Measurements from ENCODE around the gene CCDC83.
"Not testable (repeated sequence)": the region's sequence is repeated elsewhere in the genome, so short reads cannot be mapped to it uniquely, and the experiment has no call there.

The CCDC83 gene

GRCh38 chr11:85835729-85836128 is 19.5 kb upstream of the CCDC83 start:
- DNase-seq (ENCODE audit: low spot score) = no peak

GRCh38 chr11:85840932-85841331 is 14.3 kb upstream of the CCDC83 start:
- not testable (repeated sequence) for DNase-seq (ENCODE audit: low spot score)

- no peak for DNase-seq (ENCODE audit: low spot score)
Observed at GRCh38 chr11:85843929-85844328, 11.3 kb upstream of the CCDC83 start.

DNA sequence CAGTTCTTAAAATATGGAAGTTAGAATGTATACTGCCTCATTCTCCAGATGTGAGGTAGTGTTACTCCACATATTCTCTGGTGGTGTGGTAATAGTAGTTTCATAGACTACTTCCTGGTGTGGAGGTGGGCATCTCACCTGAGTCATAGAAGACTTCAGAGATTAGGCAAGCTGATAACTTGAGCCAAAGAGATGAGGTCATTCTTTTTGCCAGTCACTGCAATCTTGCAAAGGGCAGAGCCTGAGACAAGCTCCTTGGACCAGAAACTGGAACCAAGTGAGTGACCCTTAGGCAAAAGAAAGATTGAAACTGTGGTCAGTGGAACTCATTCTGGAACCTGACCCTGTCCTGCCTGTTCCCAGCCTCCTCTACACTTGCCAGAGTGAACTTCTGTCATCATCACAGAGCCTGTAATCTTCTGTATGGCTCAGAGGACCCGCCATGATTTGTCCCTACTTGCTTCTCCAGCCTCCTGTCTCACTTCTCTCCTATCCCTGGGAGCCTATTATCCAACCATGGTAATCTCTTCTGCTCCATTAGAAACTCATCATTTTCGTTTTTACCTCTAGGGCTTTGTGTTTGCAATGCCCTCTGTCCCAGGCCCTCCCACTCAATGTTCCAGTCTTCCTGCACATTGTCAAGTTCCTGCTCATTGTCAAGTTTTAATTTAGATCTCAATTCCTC is 10.6 kb upstream of the CCDC83 start:
- no peak for DNase-seq (ENCODE audit: low spot score)

- DNase-seq (ENCODE audit: low spot score) = no peak
Observed at GRCh38 chr11:85845124-85845631, 10.0 kb upstream of the CCDC83 start.

DNA sequence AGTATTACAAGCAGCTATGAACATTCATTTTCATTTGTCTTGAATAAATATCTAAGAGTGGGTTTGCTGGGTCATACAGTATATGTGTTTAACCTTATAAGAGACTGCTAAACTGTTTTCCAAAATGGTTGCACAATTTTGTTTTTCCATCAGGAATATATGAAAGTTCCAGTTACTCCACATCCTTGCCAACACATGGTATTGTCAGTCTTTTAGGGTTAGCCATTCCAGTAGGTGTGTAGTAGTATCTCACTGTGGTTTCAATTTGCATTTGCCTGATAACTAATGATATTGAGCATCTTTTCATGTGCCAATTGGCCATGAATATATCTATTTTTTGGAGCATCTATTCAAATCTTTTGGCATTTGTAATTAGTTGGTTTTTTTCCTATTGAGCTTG is 7.7 kb upstream of the CCDC83 start:
- DNase-seq (ENCODE audit: low spot score) = no peak

- no peak for DNase-seq (ENCODE audit: low spot score)
Observed at GRCh38 chr11:85848006-85848405, 7.2 kb upstream of the CCDC83 start.

DNA sequence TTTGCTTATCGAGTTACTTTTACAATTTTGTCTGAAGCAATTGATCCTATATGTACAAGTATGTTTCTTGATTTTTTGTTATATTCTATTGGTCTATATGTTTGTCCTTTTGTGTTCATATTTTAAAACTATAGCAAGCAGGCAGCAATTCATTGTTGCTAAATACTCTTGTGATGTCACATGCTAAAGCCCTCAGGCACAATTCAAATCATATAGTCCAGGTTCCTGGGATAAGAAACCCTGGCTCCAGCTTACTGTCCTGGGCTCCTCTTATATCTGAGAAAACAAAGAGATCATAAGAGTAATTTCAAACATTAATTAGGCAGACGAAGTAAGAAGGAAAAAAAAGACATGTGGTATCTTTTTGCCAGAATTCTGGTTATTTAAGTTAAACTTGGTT is 6.6 kb upstream of the CCDC83 start:
- DNase-seq (ENCODE audit: low spot score) = no peak

GRCh38 chr11:85852754-85853153 is 2.4 kb upstream of the CCDC83 start:
- DNase-seq (ENCODE audit: low spot score) = not testable (repeated sequence)

DNA sequence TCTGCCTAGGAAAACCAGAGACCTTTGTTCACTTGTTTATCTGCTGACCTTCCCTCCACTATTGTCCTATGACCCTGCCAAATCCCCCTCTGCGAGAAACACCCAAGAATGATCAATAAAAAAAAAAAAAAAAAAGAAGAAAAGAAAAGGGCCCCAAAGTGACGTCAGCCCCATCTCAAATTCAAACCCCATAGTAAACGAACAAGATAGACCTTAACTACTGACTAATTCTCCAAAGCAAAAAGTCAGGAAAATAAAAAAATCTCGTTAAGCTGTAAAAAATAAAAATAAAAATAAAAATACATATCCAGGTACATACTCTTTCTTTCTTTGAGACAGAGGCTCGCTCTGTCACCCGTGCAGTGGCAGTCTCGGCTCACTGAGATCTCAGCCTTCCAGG is 1.6 kb upstream of the CCDC83 start:
- DNase-seq (ENCODE audit: low spot score) = not testable (repeated sequence)

GRCh38 chr11:85854212-85854556 is 999 bp upstream of the CCDC83 start:
- DNase-seq (ENCODE audit: low spot score) = no peak

DNA sequence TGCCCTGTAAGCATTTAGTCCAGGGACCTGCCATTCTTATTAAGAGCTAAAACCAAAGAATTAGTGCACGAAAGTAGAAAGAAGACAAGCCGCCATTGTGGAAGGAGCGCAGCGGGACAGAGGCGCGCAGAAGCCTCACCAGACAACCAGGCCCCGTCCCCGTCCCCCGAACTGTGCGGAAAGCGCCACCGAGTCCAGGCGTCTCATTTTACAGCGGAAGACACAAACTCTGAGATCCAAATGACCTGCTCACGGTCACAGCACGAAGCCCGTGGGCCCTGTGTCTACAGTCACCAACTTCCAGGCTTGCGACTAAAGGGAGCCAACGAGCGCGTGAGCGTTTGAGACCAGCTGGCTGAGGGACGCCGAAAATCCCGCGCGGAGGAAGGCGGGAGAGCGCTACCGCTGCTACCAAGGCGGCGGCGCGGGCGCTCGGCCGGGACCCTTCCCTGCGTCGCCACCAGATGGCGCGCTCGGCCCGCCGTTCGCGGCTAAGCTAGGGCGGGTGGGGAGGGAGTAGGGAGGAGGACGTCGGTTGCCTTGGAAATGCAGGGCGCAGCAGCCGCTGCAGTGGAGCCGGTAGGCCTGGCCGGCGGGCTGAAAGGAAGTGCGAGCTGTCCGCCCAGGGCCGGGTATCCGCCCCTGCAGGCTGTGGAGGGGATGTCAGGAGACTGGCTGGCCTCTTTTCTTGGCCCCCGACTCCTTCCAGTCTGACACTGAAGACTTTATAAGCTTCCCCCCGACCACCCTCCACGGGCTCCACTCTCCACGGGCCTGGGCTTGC is 434 bp upstream of the CCDC83 start:
- peak; percentile 95 for DNase-seq (ENCODE audit: low spot score)

DNA sequence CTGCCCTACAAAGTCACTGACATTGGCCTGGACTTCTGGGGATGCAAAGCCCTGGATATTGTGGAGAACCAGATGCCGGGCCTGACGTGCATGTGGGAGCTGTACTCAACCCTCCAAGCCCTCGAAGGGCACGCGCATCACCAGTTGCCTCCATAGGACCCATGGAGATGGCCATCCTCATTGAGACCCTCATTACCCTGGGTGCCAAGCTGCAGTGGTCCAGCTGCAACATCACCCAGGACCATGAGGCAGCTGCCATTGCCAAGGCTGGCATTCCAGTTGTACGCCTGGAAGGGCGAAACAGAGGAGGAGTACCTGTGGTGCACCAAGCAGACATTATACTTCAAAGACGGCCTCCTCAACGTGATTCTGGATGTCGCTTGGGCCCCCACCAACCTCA is 1.9 kb downstream of the CCDC83 start:
- DNase-seq (ENCODE audit: low spot score) = no peak

DNA sequence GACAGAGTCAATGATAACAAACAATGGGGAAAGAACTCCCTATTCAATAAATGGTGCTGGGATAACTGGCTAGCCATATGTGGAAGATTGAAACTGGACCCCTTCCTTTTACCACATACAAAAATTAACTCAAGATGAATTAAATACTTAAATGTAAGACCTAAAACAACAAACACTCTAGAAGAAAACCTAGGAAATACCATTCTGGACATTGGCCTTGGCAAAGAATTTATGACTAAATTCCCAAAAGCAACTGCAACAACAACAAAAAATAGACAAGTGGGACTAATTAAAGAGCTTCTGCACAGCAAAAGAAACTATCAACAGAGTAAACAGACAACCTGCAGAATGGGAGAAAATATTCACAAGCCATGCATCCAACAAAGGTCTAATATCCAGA is 4.4 kb downstream of the CCDC83 start:
- not testable (repeated sequence) for DNase-seq (ENCODE audit: low spot score)

DNA sequence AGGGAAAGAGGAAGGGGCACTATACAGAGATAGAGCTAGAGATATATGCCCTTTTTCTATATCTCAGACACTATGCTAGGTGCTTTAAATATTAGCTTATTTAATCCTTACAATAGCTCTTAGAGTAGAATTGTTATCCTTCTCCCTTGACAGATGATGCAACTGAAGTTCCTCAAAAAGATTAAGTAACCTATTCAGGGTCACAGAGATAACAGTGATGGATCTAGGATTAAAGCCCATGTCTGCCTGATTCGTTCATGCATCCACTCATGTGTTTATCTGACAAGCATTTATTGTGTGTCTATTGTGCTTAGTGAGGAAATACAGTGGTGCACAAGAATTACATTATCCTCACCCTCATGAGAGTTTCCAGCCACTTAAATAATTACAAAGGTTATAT is 8.7 kb downstream of the CCDC83 start:
- no peak for DNase-seq (ENCODE audit: low spot score)

DNA sequence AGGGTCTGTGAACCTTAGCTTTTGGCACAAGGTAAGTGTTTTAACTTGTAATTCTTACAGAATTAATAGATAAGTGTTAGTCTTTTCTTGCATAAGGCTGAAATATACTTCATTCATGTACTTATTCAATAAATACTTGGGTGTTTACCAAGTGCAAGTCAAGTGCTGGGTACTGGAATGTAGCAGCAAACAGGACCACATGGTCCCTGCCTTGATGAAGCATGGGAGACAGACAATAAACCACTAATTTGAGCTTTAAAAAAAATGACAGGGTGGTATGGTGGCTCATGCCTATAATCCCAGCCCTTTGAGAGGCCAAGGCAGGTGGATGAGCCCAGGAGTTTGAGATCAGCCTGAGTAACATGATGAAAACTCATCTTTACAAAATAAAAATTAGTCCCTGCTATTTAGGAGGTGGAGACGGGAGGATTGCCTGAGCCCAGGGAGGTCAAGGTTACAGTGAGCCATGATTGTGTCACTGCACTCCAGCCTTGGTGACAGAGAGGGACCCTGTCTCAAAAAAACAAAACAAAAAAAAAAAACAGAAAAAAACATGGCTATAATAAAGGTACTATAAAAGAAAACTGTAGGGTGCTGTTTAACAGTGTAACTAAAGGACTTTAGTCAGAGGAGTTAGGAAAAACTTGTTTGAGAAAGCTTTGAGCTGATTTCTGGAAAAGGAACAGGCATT is 11.1 kb downstream of the CCDC83 start:
- no peak for DNase-seq (ENCODE audit: low spot score)

DNA sequence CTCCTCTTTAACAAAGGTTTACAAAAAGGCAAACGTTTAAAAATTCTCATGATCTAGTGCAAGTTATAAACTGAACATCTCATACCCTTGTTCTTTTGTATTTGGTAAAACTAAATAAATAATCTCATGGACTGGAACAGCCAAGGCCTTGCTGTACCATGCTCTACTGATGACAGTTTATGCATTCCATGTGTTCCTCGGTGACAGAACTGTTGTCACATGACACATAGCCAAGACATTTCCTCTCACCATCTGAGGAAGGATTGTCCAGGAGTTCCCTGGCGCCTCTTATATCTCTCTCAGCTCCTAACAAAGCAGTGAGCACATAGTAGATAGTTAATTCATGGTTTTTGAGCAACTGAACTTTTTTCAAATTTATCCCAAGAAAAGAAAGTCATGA is 12.6 kb downstream of the CCDC83 start:
- DNase-seq (ENCODE audit: low spot score) = no peak

DNA sequence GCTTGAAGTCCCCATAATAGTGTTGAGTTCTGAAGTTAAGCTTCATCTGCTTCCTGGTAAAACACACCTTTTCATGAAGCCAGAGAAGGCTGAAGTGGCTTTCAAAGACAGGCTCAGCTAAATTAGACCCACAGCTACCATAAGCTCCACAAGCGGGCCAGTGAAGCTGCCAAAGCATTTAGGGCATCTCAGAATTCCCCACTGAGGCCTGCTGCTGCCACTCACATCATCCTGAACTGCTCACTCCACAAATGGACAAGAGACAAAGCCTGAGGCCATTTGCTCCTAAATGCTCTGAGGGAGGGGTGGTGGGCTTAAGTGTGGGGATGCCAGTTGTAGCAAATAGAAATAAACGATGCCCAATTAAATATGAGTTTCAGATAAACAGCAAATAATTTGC is 14.6 kb downstream of the CCDC83 start:
- no peak for DNase-seq (ENCODE audit: low spot score)

DNA sequence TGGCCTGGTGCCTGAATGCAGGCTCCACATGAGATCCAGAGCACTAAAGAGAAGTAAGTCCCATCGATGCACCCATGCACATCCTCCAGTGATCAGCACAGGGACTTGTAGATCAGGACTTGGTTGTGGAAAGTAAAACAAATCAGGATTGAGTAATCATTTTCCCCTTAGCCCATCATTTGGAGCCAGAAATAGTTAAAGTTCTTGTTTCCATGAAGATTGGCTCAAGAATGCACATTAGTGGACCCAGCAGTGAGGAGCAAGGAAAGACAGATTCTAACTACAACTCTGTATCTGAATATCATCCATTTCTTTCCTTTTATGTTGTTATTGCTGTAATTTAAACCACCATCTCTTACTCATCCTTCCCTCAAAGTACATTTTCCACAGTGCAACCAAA is 19.1 kb downstream of the CCDC83 start:
- DNase-seq (ENCODE audit: low spot score) = no peak

DNA sequence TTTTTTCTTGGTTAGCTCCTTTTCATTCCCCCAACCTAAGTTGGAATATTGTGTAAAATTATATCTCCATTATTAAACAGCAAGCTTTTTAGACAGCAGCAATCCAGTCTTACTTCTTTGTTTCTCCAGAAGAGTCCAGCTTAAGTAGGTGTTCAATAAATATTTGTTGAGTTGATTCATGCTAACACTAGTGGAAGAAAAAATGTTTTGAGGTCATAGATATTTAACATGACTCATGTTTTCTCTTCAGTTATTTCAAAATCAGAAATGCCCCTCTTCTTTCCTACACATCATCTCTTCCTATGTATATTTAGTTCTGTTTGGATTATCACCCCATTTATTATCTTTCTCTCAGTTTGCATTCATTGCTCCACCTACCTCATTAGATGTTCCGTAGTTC is 20.3 kb downstream of the CCDC83 start:
- no peak for DNase-seq (ENCODE audit: low spot score)

- DNase-seq (ENCODE audit: low spot score) = no peak
Observed at GRCh38 chr11:85884581-85885021, 29.4 kb downstream of the CCDC83 start.

- no peak for DNase-seq (ENCODE audit: low spot score)
Observed at GRCh38 chr11:85886089-85887056, 31.2 kb downstream of the CCDC83 start.
